GM21367 (cell line): ENCODE results near the gene TSHZ2.
"Not testable (repeated sequence)": the region's sequence is repeated elsewhere in the genome, so short reads cannot be mapped to it uniquely, and the experiment has no call there.

Source experiments
- ATAC-seq: cut with Tn5 transposase; IDR thresholded peaks from one replicate; pipeline ENCODE4 v1.9.1; 2021; ENCODE audit not compliant: unreplicated experiment

TSHZ2 gene

GRCh38 chr20:53428588-53428987, 456.4 kb downstream of the TSHZ2 start:
- ATAC-seq = no peak

- no peak for ATAC-seq
Observed at GRCh38 chr20:53428996-53429395, 456.8 kb downstream of the TSHZ2 start.

- ATAC-seq = no peak
Observed at GRCh38 chr20:53434662-53435061, 462.5 kb downstream of the TSHZ2 start.

GRCh38 chr20:53436927-53437326, 464.8 kb downstream of the TSHZ2 start:
- ATAC-seq = not testable (repeated sequence)

GRCh38 chr20:53438368-53438767, 466.2 kb downstream of the TSHZ2 start:
- no peak for ATAC-seq

GRCh38 chr20:53439046-53439445, 466.9 kb downstream of the TSHZ2 start:
- ATAC-seq = no peak

- ATAC-seq = no peak
Observed at GRCh38 chr20:53439616-53440015, 467.5 kb downstream of the TSHZ2 start.

GRCh38 chr20:53444401-53445149, 472.4 kb downstream of the TSHZ2 start:
- no peak for ATAC-seq

GRCh38 chr20:53445321-53445731, 473.2 kb downstream of the TSHZ2 start:
- no peak for ATAC-seq

GRCh38 chr20:53445932-53446331, 473.8 kb downstream of the TSHZ2 start:
- ATAC-seq = no peak

GRCh38 chr20:53447316-53447715, 475.2 kb downstream of the TSHZ2 start:
- ATAC-seq = no peak

- ATAC-seq = no peak
Observed at GRCh38 chr20:53448426-53448825, 476.3 kb downstream of the TSHZ2 start.

GRCh38 chr20:53448875-53449274, 476.7 kb downstream of the TSHZ2 start:
- ATAC-seq = no peak

- no peak for ATAC-seq
Observed at GRCh38 chr20:53453076-53453475, 480.9 kb downstream of the TSHZ2 start.

- no peak for ATAC-seq
Observed at GRCh38 chr20:53454675-53455276, 482.6 kb downstream of the TSHZ2 start.

- ATAC-seq = no peak
Observed at GRCh38 chr20:53463101-53463972, 491.2 kb downstream of the TSHZ2 start.

- no peak for ATAC-seq
Observed at GRCh38 chr20:53466279-53466678, 494.1 kb downstream of the TSHZ2 start.

GRCh38 chr20:53468587-53468986, 496.4 kb downstream of the TSHZ2 start:
- ATAC-seq = no peak

- not testable (repeated sequence) for ATAC-seq
Observed at GRCh38 chr20:53472859-53473258, 500.7 kb downstream of the TSHZ2 start.

GRCh38 chr20:53480913-53481312, 508.8 kb downstream of the TSHZ2 start:
- no peak for ATAC-seq

GRCh38 chr20:53487461-53488200, 515.5 kb downstream of the TSHZ2 start:
- ATAC-seq = no peak
